Left renal cortex interstitium (tissue), 4 donors: ENCODE measurements around the gene RAD9A. TPM values are rescaled to one million over a fixed set of nuclear protein-coding genes. Genes with fewer than 3 reads are reported as not detected.
"Not testable (repeated sequence)": the region's sequence is repeated elsewhere in the genome, so short reads cannot be mapped to it uniquely, and the experiment has no call there.

Experiments
- DNase-seq, 4 donors: peaks; one replicate each; pipeline ENCODE4 v3.0.0-alpha.2; 2013; ENCODE audit warnings: low read depth in 4 of 4, low spot score in 2 of 4, missing footprints in 1 of 4
- polyA plus RNA-seq, 4 donors: library from polyadenylated mRNA; unstranded; fragments of 120-200 nt; gene quantifications; one replicate each; pipeline ENCODE4 v1.2.1, GENCODE V29; 2013; ENCODE audit not compliant: insufficient read length in 4 of 4

RAD9A gene
- polyA plus RNA-seq, 4 donors = 16.7 to 34.8 (median 28.9) TPM

GRCh38 chr11:67393990-67394389 is 2.2 kb downstream of the RAD9A start:
- DNase-seq = no peak

GRCh38 chr11:67395555-67396258 is 3.9 kb downstream of the RAD9A start:
- no peak for DNase-seq

- DNase-seq = no peak
Observed at GRCh38 chr11:67396259-67396581, 4.4 kb downstream of the RAD9A start.

GRCh38 chr11:67396587-67397389 is 5.0 kb downstream of the RAD9A start:
- DNase-seq = no peak

- no peak for DNase-seq
Observed at GRCh38 chr11:67397536-67397935, 5.8 kb downstream of the RAD9A start.

GRCh38 chr11:67397986-67398660 is 6.3 kb downstream of the RAD9A start:
- DNase-seq = no peak

- no peak for DNase-seq
Observed at GRCh38 chr11:67398661-67399563, 7.1 kb downstream of the RAD9A start.

GRCh38 chr11:67400251-67400941 is 8.6 kb downstream of the RAD9A start:
- no peak for DNase-seq

GRCh38 chr11:67400942-67401494 is 9.2 kb downstream of the RAD9A start:
- DNase-seq = no peak

- DNase-seq = peak in 3 of 4 donors; percentile 71 to 77 (median 72)
Observed at GRCh38 chr11:67401495-67402191, 9.9 kb downstream of the RAD9A start, which contains the start of gene PPP1CA. PPP1CA (minus strand) TSS chr11:67401858; CDS start chr11:67401782, 76 bp downstream.

GRCh38 chr11:67402192-67402839 is 10.5 kb downstream of the RAD9A start:
- DNase-seq = not testable (repeated sequence)

GRCh38 chr11:67403085-67403484 is 11.3 kb downstream of the RAD9A start:
- not testable (repeated sequence) for DNase-seq

GRCh38 chr11:67404515-67405195 is 12.9 kb downstream of the RAD9A start:
- DNase-seq = no peak

- no peak for DNase-seq
Observed at GRCh38 chr11:67405196-67405567, 13.4 kb downstream of the RAD9A start.

GRCh38 chr11:67405688-67406339 is 14.0 kb downstream of the RAD9A start:
- DNase-seq = no peak

- no peak for DNase-seq
Observed at GRCh38 chr11:67406420-67406968, 14.7 kb downstream of the RAD9A start.
